ENCODE measurements around the gene CD99L2. TPM values are rescaled to one million over a fixed set of nuclear protein-coding genes. Genes with fewer than 3 reads are reported as not detected.

Gene CD99L2
- total RNA-seq, 1 experiment from 2014 or later: 7.3 TPM

GRCh38 chrX:150896632-150897031, 1.8 kb downstream of the CD99L2 start:
- Histone ChIP-seq H4K8ac (replicated peaks; ENCODE audit: insufficient read length, low read depth, low read length) (no peak overlapping the region), H4K5ac (ENCODE audit: insufficient read length, low read depth, low read length) (no peak overlapping the region), H3K9me3 (ENCODE audit: control insufficient read depth, low read depth, low read length) (no peaks in the 10 kb centered on the region), H3K4me1 (ENCODE audit: insufficient read depth, low read length) (peaks cover 2% of the 10 kb centered on the region; the same call in 1 of the 2 replicates), H4K20me1 (ENCODE audit: control insufficient read depth, insufficient read depth, insufficient read length) (no peaks in the 10 kb centered on the region), H2BK120ac (ENCODE audit: low read depth, low read length, poor library complexity, severe bottlenecking) (no peak overlapping the region), H3K23ac (ENCODE audit: insufficient read length, low read depth, low read length) (no peak overlapping the region), H3T11ph (ENCODE audit: low read length) (no peak overlapping the region), H3K9ac (ENCODE audit: extremely low read depth, insufficient read length, low read length) (no peak overlapping the region), H3K4ac (ENCODE audit: low read depth, low read length) (no peak overlapping the region), H2AK5ac (ENCODE audit: insufficient read length, low read length) (no peak overlapping the region), H3K23me2 (ENCODE audit: insufficient read length, low read depth, low read length, poor library complexity, severe bottlenecking) (peaks cover 12% of the 10 kb centered on the region), H2BK5ac (ENCODE audit: insufficient read length, low read length) (no peak overlapping the region), H2BK12ac (ENCODE audit: insufficient read length, low read depth, low read length) (no peak overlapping the region), H4K91ac (ENCODE audit: insufficient read length, low read depth, low read length) (no peak overlapping the region), H3K56ac (ENCODE audit: insufficient read length, low read depth, low read length) (no peak overlapping the region), H3K4me2 (ENCODE audit: insufficient read depth, insufficient read length, low read length) (no peak overlapping the region), H3K79me2 (ENCODE audit: insufficient read depth, low read length) (peaks cover 8% of the 10 kb centered on the region; the same call in 1 of the 2 replicates), H3K14ac (ENCODE audit: insufficient read depth, low read length) (no peak overlapping the region), H2BK20ac (ENCODE audit: low read depth, low read length, poor library complexity, severe bottlenecking) (no peak overlapping the region), H3K27ac (ENCODE audit: insufficient read length, low read depth, low read length) (no peak overlapping the region), H2BK15ac (ENCODE audit: low read depth, low read length) (no peak overlapping the region), H2AFZ (ENCODE audit: low read length) (no peak overlapping the region), H3K18ac (ENCODE audit: insufficient read length, low read depth, low read length) (no peak overlapping the region), H3K27me3 (ENCODE audit: insufficient read depth, low read length) (no peaks in the 10 kb centered on the region; the same call in 1 of the 2 replicates), H3K79me1 (ENCODE audit: insufficient read depth, low read depth, low read length, poor library complexity, severe bottlenecking) (peaks cover 3% of the 10 kb centered on the region)
- no peak overlapping the region for H3K27ac Mint-ChIP-seq
- H3K36me3 Mint-ChIP-seq (ENCODE audit: insufficient read depth in 1 of 3, low read depth in 3 of 3): peaks cover 10 to 19% (median 16%) of the 10 kb centered on the region in 3 experiments
- no CpG with 5 or more reads among the region's 6 CpGs for WGBS (ENCODE audit: extremely low coverage, insufficient read length, low lambda C conversion rate)
- peak overlapping the region in 1 of 2 experiments; percentile 21; a peak in 1 of 5 replicates for H3K4me3 Mint-ChIP-seq
- peaks cover 43 to 57% of the 10 kb centered on the region in 2 experiments for H3K9me3 Mint-ChIP-seq
- peaks cover 18 to 24% of the 10 kb centered on the region in 2 experiments for H3K4me1 Mint-ChIP-seq
- DNase-seq: no peak
- no peak for TF ChIP-seq CTCF (conservative IDR thresholded peaks at IDR 0.05)
- peaks cover 5% of the 10 kb centered on the region for H3K27me3 Mint-ChIP-seq (ENCODE audit: low read depth)
